HEK293 (cell line): ENCODE results near the gene RNU11.

Experiments used
- GLI2 ChIP-seq: fragments of 450-650 bp; formaldehyde crosslinking; IDR thresholded peaks from 2 replicates; pipeline ENCODE4; 2017; ENCODE audit warnings: missing biosample characterization, missing genetic modification characterization, low read depth, borderline replicate concordance
- OVOL3 ChIP-seq: fragments of 450-650 bp; formaldehyde crosslinking; IDR thresholded peaks from 2 replicates; pipeline ENCODE4 v1.5.1; 2016; ENCODE audit warnings: missing biosample characterization, missing genetic modification characterization
- RBAK ChIP-seq: fragments of 450-650 bp; formaldehyde crosslinking; IDR thresholded peaks from 2 replicates; pipeline ENCODE4 v1.5.1; 2016; ENCODE audit warnings: missing biosample characterization, missing genetic modification characterization
- SP3 ChIP-seq: fragments of 450-650 bp; formaldehyde crosslinking; IDR thresholded peaks from 2 replicates; pipeline ENCODE4 v1.5.1; 2016; ENCODE audit warnings: missing biosample characterization, missing genetic modification characterization
- ZBTB8A ChIP-seq: fragments of 450-650 bp; formaldehyde crosslinking; IDR thresholded peaks from 2 replicates; pipeline ENCODE4 v1.5.1; 2016; ENCODE audit warnings: missing biosample characterization, missing genetic modification characterization
- ZNF121 ChIP-seq: fragments of 450-650 bp; formaldehyde crosslinking; IDR thresholded peaks from 2 replicates; pipeline ENCODE4 v1.5.1; 2016; ENCODE audit warnings: missing biosample characterization, missing genetic modification characterization
- ZNF19 ChIP-seq: fragments of 450-650 bp; formaldehyde crosslinking; IDR thresholded peaks from 2 replicates; pipeline ENCODE4; 2016; ENCODE audit warnings: missing biosample characterization, missing genetic modification characterization, low read depth
- ZNF223 ChIP-seq: fragments of 450-650 bp; formaldehyde crosslinking; IDR thresholded peaks from 2 replicates; pipeline ENCODE4 v1.5.1; 2016; ENCODE audit warnings: missing biosample characterization, missing genetic modification characterization
- ZNF24 ChIP-seq: fragments of 450-650 bp; formaldehyde crosslinking; IDR thresholded peaks from 2 replicates; pipeline ENCODE4 v1.5.1; 2016; ENCODE audit warnings: missing biosample characterization, missing genetic modification characterization
- ZNF266 ChIP-seq: fragments of 450-650 bp; formaldehyde crosslinking; IDR thresholded peaks from 2 replicates; pipeline ENCODE4 v1.5.1; 2016; ENCODE audit warnings: missing biosample characterization, missing genetic modification characterization, low read depth
- ZNF292 ChIP-seq: fragments of 450-650 bp; formaldehyde crosslinking; IDR thresholded peaks from 2 replicates; pipeline ENCODE4 v1.5.1; 2016; ENCODE audit warnings: low read depth, missing biosample characterization, missing genetic modification characterization, borderline replicate concordance
- ZNF394 ChIP-seq: fragments of 450-650 bp; formaldehyde crosslinking; IDR thresholded peaks from 2 replicates; pipeline ENCODE4 v1.5.1; 2016; ENCODE audit warnings: missing biosample characterization, missing genetic modification characterization, mild to moderate bottlenecking, moderate library complexity, borderline replicate concordance
- ZNF426 ChIP-seq: fragments of 450-650 bp; formaldehyde crosslinking; IDR thresholded peaks from 2 replicates; pipeline ENCODE4 v1.5.1; 2017; ENCODE audit warnings: missing biosample characterization, missing genetic modification characterization, mild to moderate bottlenecking, inconsistent platforms, moderate library complexity
- ZNF501 ChIP-seq: fragments of 450-650 bp; formaldehyde crosslinking; IDR thresholded peaks from 2 replicates; pipeline ENCODE4 v1.5.1; 2016; ENCODE audit warnings: missing biosample characterization, missing genetic modification characterization
- ZNF514 ChIP-seq: fragments of 450-650 bp; formaldehyde crosslinking; IDR thresholded peaks from 2 replicates; pipeline ENCODE4 v1.5.1; 2016; ENCODE audit warnings: missing biosample characterization, missing genetic modification characterization
- ZNF530 ChIP-seq: fragments of 450-650 bp; formaldehyde crosslinking; IDR thresholded peaks from 2 replicates; pipeline ENCODE4 v1.5.1; 2016; ENCODE audit warnings: low read depth, missing biosample characterization, missing genetic modification characterization
- ZNF555 ChIP-seq: fragments of 450-650 bp; formaldehyde crosslinking; conservative IDR thresholded peaks from 2 replicates; pipeline ENCODE4 v1.5.1; 2017; ENCODE audit warnings: missing biosample characterization, mild to moderate bottlenecking, missing genetic modification characterization, inconsistent platforms
- ZNF560 ChIP-seq: fragments of 450-650 bp; formaldehyde crosslinking; IDR thresholded peaks from 2 replicates; pipeline ENCODE4 v1.5.1; 2017; ENCODE audit warnings: missing biosample characterization, missing genetic modification characterization, borderline replicate concordance
- ZNF791 ChIP-seq: fragments of 450-650 bp; formaldehyde crosslinking; IDR thresholded peaks from 2 replicates; pipeline ENCODE4 v1.5.1; 2016; ENCODE audit warnings: missing biosample characterization, missing genetic modification characterization
- ZXDB ChIP-seq: fragments of 450-650 bp; formaldehyde crosslinking; IDR thresholded peaks from 2 replicates; pipeline ENCODE4 v1.5.1; 2016; ENCODE audit warnings: missing biosample characterization, missing genetic modification characterization
- TF ChIP-seq, protein P1 (sequence below): fragments of 450-650 bp; formaldehyde crosslinking; conservative IDR thresholded peaks from 2 replicates; pipeline ENCODE4 v1.5.1; 2016; ENCODE audit warnings: low read depth, missing biosample characterization, missing genetic modification characterization
- TF ChIP-seq, protein P2 (sequence below): fragments of 450-650 bp; formaldehyde crosslinking; IDR thresholded peaks from 2 replicates; pipeline ENCODE4 v1.5.1; 2016; ENCODE audit warnings: missing biosample characterization, missing genetic modification characterization

RNU11 gene

DNA sequence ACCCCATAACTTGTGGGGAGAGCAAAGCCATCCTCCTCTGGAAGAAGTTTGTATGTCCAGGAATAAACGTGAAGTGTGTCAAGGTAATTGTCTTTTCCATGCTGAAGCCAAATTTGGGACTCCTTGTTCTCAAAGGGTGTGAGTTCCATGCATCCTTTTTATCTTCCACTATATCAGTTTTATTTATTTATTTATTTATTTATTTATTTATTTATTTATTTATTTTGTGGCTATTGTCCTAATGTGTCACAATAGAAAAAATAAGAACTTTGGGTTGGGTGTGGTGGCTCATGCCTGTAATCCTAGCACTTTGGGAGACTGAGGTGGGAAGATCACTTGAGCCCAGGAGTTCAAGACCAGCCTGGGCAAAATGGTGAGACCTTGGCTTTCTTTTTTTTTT, 43.2 kb downstream of the RNU11 start (continued):
- TF ChIP-seq SP3 (peak; percentile 41; the same call in 1 of the 2 replicates), ZNF394 (tag by site-specific recombination) (peak; percentile 98), OVOL3 (tag by site-specific recombination) (peak; percentile 63; the same call in 1 of the 2 replicates), ZNF19 (tag by site-specific recombination) (peak; percentile 91), ZNF791 (peak; percentile 75), ZXDB (peak; percentile 77), ZNF555 (peak; percentile 88), ZNF266 (peak; percentile 63; the same call in 1 of the 2 replicates), ZNF426 (tag by site-specific recombination) (peak; percentile 97), ZNF501 (tag by site-specific recombination) (peak; percentile 87; the same call in 1 of the 2 replicates), GLI2 (tag by site-specific recombination) (peak; percentile 66; the same call in 1 of the 2 replicates), RBAK (tag by site-specific recombination) (peak; percentile 84), ZNF530 (peak; percentile 63; the same call in 1 of the 2 replicates), ZNF223 (tag by site-specific recombination) (peak; percentile 59; the same call in 1 of the 2 replicates), ZNF121 (tag by site-specific recombination) (0 out of 2 replicates have a peak, but pooled peaks have one; percentile 19), ZNF24 (tag by site-specific recombination) (peak; percentile 52; the same call in 1 of the 2 replicates), ZBTB8A (tag by site-specific recombination) (peak; percentile 83), ZNF560 (tag by site-specific recombination) (peak; percentile 95), ZNF292 (tag by site-specific recombination) (peak; percentile 78), ZNF514 (tag by site-specific recombination) (0 out of 2 replicates have a peak, but pooled peaks have one; percentile 46)
- TF ChIP-seq, protein P1, sequence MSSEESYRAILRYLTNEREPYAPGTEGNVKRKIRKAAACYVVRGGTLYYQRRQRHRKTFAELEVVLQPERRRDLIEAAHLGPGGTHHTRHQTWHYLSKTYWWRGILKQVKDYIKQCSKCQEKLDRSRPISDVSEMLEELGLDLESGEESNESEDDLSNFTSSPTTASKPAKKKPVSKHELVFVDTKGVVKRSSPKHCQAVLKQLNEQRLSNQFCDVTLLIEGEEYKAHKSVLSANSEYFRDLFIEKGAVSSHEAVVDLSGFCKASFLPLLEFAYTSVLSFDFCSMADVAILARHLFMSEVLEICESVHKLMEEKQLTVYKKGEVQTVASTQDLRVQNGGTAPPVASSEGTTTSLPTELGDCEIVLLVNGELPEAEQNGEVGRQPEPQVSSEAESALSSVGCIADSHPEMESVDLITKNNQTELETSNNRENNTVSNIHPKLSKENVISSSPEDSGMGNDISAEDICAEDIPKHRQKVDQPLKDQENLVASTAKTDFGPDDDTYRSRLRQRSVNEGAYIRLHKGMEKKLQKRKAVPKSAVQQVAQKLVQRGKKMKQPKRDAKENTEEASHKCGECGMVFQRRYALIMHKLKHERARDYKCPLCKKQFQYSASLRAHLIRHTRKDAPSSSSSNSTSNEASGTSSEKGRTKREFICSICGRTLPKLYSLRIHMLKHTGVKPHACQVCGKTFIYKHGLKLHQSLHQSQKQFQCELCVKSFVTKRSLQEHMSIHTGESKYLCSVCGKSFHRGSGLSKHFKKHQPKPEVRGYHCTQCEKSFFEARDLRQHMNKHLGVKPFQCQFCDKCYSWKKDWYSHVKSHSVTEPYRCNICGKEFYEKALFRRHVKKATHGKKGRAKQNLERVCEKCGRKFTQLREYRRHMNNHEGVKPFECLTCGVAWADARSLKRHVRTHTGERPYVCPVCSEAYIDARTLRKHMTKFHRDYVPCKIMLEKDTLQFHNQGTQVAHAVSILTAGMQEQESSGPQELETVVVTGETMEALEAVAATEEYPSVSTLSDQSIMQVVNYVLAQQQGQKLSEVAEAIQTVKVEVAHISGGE, result peak; percentile 83
- TF ChIP-seq, protein P2, sequence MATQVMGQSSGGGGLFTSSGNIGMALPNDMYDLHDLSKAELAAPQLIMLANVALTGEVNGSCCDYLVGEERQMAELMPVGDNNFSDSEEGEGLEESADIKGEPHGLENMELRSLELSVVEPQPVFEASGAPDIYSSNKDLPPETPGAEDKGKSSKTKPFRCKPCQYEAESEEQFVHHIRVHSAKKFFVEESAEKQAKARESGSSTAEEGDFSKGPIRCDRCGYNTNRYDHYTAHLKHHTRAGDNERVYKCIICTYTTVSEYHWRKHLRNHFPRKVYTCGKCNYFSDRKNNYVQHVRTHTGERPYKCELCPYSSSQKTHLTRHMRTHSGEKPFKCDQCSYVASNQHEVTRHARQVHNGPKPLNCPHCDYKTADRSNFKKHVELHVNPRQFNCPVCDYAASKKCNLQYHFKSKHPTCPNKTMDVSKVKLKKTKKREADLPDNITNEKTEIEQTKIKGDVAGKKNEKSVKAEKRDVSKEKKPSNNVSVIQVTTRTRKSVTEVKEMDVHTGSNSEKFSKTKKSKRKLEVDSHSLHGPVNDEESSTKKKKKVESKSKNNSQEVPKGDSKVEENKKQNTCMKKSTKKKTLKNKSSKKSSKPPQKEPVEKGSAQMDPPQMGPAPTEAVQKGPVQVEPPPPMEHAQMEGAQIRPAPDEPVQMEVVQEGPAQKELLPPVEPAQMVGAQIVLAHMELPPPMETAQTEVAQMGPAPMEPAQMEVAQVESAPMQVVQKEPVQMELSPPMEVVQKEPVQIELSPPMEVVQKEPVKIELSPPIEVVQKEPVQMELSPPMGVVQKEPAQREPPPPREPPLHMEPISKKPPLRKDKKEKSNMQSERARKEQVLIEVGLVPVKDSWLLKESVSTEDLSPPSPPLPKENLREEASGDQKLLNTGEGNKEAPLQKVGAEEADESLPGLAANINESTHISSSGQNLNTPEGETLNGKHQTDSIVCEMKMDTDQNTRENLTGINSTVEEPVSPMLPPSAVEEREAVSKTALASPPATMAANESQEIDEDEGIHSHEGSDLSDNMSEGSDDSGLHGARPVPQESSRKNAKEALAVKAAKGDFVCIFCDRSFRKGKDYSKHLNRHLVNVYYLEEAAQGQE (tag by site-specific recombination), result peak; percentile 78
